H9 (cell line): ENCODE data around the gene MRPL18. TPM values are rescaled to one million over a fixed set of nuclear protein-coding genes. Genes with fewer than 3 reads are reported as not detected.

Source experiments
- DNase-seq: peaks from one replicate; pipeline ENCODE4 v3.0.0-alpha.2; 2017
- H2AFZ ChIP-seq: one replicate; pipeline ENCODE4 v1.6.1; 2013; ENCODE audit warnings: mild to moderate bottlenecking, low read length, control low read depth, moderate library complexity
- H2AK5ac ChIP-seq: 2 replicates; pipeline ENCODE4 v1.6.1; 2013; ENCODE audit warnings: low read length, control low read depth, mixed read lengths; ENCODE audit not compliant: insufficient read length
- H2BK120ac ChIP-seq: one replicate; pipeline ENCODE4 v1.6.1; 2013; ENCODE audit warnings: low read depth, mild to moderate bottlenecking, low read length, control low read depth, inconsistent platforms; ENCODE audit not compliant: poor library complexity, severe bottlenecking
- H2BK12ac ChIP-seq: 2 replicates; pipeline ENCODE4 v1.6.1; 2013; ENCODE audit warnings: low read length, control low read depth, mixed read lengths, low read depth; ENCODE audit not compliant: insufficient read length
- H2BK15ac ChIP-seq: 2 replicates; pipeline ENCODE4 v1.6.1; 2013; ENCODE audit warnings: low read depth, low read length, control low read depth
- H2BK20ac ChIP-seq: one replicate; pipeline ENCODE4 v1.6.1; 2013; ENCODE audit warnings: low read depth, mild to moderate bottlenecking, low read length, control low read depth, inconsistent platforms; ENCODE audit not compliant: poor library complexity, severe bottlenecking
- H2BK5ac ChIP-seq: 2 replicates; pipeline ENCODE4 v1.6.1; 2013; ENCODE audit warnings: low read length, control low read depth, mixed read lengths; ENCODE audit not compliant: insufficient read length
- H3K14ac ChIP-seq: 2 replicates; pipeline ENCODE4 v1.6.1; 2013; ENCODE audit warnings: low read length, control low read depth; ENCODE audit not compliant: insufficient read depth
- H3K18ac ChIP-seq: 2 replicates; pipeline ENCODE4 v1.6.1; 2013; ENCODE audit warnings: low read depth, mild to moderate bottlenecking, mixed read lengths, low read length, control low read depth; ENCODE audit not compliant: insufficient read length
- H3K23ac ChIP-seq: 2 replicates; pipeline ENCODE4 v1.6.1; 2013; ENCODE audit warnings: low read length, control low read depth, mixed read lengths, low read depth; ENCODE audit not compliant: insufficient read length
- H3K23me2 ChIP-seq: 2 replicates; pipeline ENCODE4 v1.6.1; 2013; ENCODE audit warnings: low read depth, mild to moderate bottlenecking, mixed read lengths, low read length, control low read depth; ENCODE audit not compliant: insufficient read length, poor library complexity, severe bottlenecking
- H3K27ac ChIP-seq: 2 replicates; pipeline ENCODE4 v1.5.1; 2013; ENCODE audit warnings: low read length, control low read depth, mixed read lengths, low read depth; ENCODE audit not compliant: insufficient read length
- H3K27me3 ChIP-seq: 2 replicates; pipeline ENCODE4 v1.6.1; 2013; ENCODE audit warnings: low read length, control low read depth, inconsistent platforms; ENCODE audit not compliant: insufficient read depth
- H3K4ac ChIP-seq: 2 replicates; pipeline ENCODE4 v1.6.1; 2013; ENCODE audit warnings: low read depth, mild to moderate bottlenecking, control low read depth, inconsistent platforms, low read length, moderate library complexity
- H3K4me1 ChIP-seq: 2 replicates; pipeline ENCODE4 v1.6.1; 2013; ENCODE audit warnings: low read length, control low read depth, inconsistent platforms; ENCODE audit not compliant: insufficient read depth
- H3K4me2 ChIP-seq: 2 replicates; pipeline ENCODE4 v1.6.1; 2013; ENCODE audit warnings: low read length, control low read depth, mixed read lengths; ENCODE audit not compliant: insufficient read length, insufficient read depth
- H3K56ac ChIP-seq: 2 replicates; pipeline ENCODE4 v1.6.1; 2013; ENCODE audit warnings: low read depth, mild to moderate bottlenecking, mixed read lengths, low read length, control low read depth; ENCODE audit not compliant: insufficient read length
- H3K79me1 ChIP-seq: 2 replicates; pipeline ENCODE4 v1.6.1; 2013; ENCODE audit warnings: low read depth, mild to moderate bottlenecking, moderate library complexity, low read length, control low read depth, inconsistent platforms; ENCODE audit not compliant: insufficient read depth, poor library complexity, severe bottlenecking
- H3K79me2 ChIP-seq: 2 replicates; pipeline ENCODE4 v1.6.1; 2013; ENCODE audit warnings: low read length, control low read depth, inconsistent platforms; ENCODE audit not compliant: insufficient read depth
- H3K9ac ChIP-seq: 2 replicates; pipeline ENCODE4 v1.6.1; 2013; ENCODE audit warnings: low read length, control low read depth, mixed read lengths; ENCODE audit not compliant: insufficient read length; ENCODE audit errors: extremely low read depth
- H3K9me3 ChIP-seq: one replicate; pipeline ENCODE4 v1.6.1; 2013; ENCODE audit warnings: low read depth, low read length, inconsistent platforms; ENCODE audit not compliant: control insufficient read depth
- H3T11ph ChIP-seq: one replicate; pipeline ENCODE4 v1.6.1; 2013; ENCODE audit warnings: mild to moderate bottlenecking, low read length, control low read depth, inconsistent platforms
- H4K20me1 ChIP-seq: one replicate; pipeline ENCODE4 v1.6.1; 2013; ENCODE audit not compliant: control insufficient read depth, insufficient read length, insufficient read depth
- H4K5ac ChIP-seq: 2 replicates; pipeline ENCODE4 v1.6.1; 2013; ENCODE audit warnings: low read depth, mild to moderate bottlenecking, mixed read lengths, low read length, control low read depth; ENCODE audit not compliant: insufficient read length
- H4K8ac ChIP-seq: replicated peaks from 2 replicates; pipeline ENCODE4 v1.6.1; 2013; ENCODE audit warnings: low read length, control low read depth, mixed read lengths, low read depth; ENCODE audit not compliant: insufficient read length
- H4K91ac ChIP-seq: 2 replicates; pipeline ENCODE4 v1.6.1; 2013; ENCODE audit warnings: low read depth, mild to moderate bottlenecking, moderate library complexity, mixed read lengths, low read length, control low read depth; ENCODE audit not compliant: insufficient read length
- H3K27ac Mint-ChIP-seq, 3 experiments: 2 replicates in 2 of 3; 3 replicates in 1 of 3; pipeline ENCODE4 v1.8.0; 2020 to 2021; ENCODE audit warnings: mixed read lengths in 3 of 3, mild to moderate bottlenecking in 1 of 3, moderate library complexity in 1 of 3
- H3K27me3 Mint-ChIP-seq: 2 replicates; pipeline ENCODE4 v1.8.0; 2021; ENCODE audit warnings: low read depth, mild to moderate bottlenecking, moderate library complexity, mixed read lengths
- H3K36me3 Mint-ChIP-seq, 3 experiments: 2 replicates in 2 of 3; 3 replicates in 1 of 3; pipeline ENCODE4 v1.8.0; 2020 to 2021; ENCODE audit warnings: low read depth in 3 of 3, mixed read lengths in 3 of 3; ENCODE audit not compliant: insufficient read depth in 1 of 3
- H3K4me1 Mint-ChIP-seq, 2 experiments: 2 replicates each; pipeline ENCODE4 v1.8.0; 2020; ENCODE audit warnings: mixed read lengths in 2 of 2
- H3K4me3 Mint-ChIP-seq, 2 experiments: 2 replicates in 1 of 2; 3 replicates in 1 of 2; pipeline ENCODE4 v1.8.0; 2020 to 2021; ENCODE audit warnings: mild to moderate bottlenecking in 2 of 2, mixed read lengths in 2 of 2, moderate library complexity in 1 of 2
- H3K9me3 Mint-ChIP-seq, 2 experiments: 2 replicates in 1 of 2; 3 replicates in 1 of 2; pipeline ENCODE4 v1.8.0; 2020; ENCODE audit warnings: mild to moderate bottlenecking in 2 of 2, mixed read lengths in 2 of 2, moderate library complexity in 1 of 2
- CTCF ChIP-seq: fragments of 200-600 bp; sonication (generic); conservative IDR thresholded peaks from 3 replicates; pipeline ENCODE4 v1.8.0; 2021; ENCODE audit warnings: antibody characterized with exemption, mild to moderate bottlenecking
- WGBS: extraction: QIAGEN DNeasy Blood & Tissue Kit; methylation state at CpG from one replicate; pipeline ENCODE4 v1.1.7; 2013; ENCODE audit warnings: missing lambda C conversion rate, low lambda C conversion rate, mixed read lengths; ENCODE audit not compliant: insufficient read length; ENCODE audit errors: extremely low coverage; 5-methylcytosine and 5-hydroxymethylcytosine counted together
- total RNA-seq: library from RNA; stranded (reverse); gene quantifications from 2 replicates; pipeline ENCODE4 v1.2.1, GENCODE V29; 2021

MRPL18 gene
- total RNA-seq, 1 experiment from 2014 or later, result 88.8 TPM

DNA sequence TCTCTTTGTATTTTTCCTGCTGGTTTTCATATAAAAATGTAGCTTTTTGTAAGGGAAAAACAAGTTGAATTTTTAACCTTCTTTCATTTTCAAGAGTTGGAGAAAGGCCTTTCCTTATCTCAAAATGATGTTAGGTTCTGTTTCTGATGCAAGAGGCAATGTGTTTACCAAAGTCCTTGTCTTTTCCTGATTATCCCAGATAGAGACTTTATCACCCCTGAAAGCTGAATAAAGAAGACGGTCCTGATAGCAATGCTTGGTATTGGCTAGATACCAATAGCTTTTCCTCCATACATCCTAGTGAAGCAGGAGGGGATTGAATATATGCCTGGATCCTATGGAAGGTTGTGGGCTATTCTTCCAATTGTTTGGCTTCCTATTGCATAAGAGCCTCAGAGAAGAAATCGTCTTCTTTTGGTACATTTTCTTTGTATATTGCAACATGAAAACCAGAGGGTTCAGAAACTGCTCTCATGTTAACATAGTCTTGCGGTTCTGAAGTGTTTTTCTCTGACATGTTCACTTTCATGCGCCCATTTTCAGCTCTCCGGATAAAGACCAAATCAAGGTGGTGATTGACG lies 15.3 kb downstream of the MRPL18 start:
- H3K9ac ChIP-seq, result no peak overlapping the region
- no peak for DNase-seq
- H3K36me3 Mint-ChIP-seq, result no peaks in the 10 kb centered on the region
- H4K91ac ChIP-seq, result no peak overlapping the region
- no peak overlapping the region for H2BK120ac ChIP-seq
- 0 out of 7 replicates have a peak overlapping the region, but pooled peaks of 1 of the 3 experiments have one; percentile 39 for H3K27ac Mint-ChIP-seq
- no peak overlapping the region for H2AK5ac ChIP-seq
- no peak overlapping the region for H3K4me3 Mint-ChIP-seq
- no peak overlapping the region for H4K8ac ChIP-seq
- H3K27me3 Mint-ChIP-seq, result no peaks in the 10 kb centered on the region
- no peaks in the 10 kb centered on the region for H3K27me3 ChIP-seq
- no peak overlapping the region for H2AFZ ChIP-seq
- H2BK5ac ChIP-seq, result no peak overlapping the region
- no CpG with 5 or more reads among the region's 6 CpGs for WGBS
- no peak overlapping the region for H3K4me2 ChIP-seq
- H3K23me2 ChIP-seq, result no peaks in the 10 kb centered on the region
- no peak for TF ChIP-seq CTCF
- H3K4me1 ChIP-seq, result no peaks in the 10 kb centered on the region; the same call in 1 of the 2 replicates
- peaks cover 9 to 17% of the 10 kb centered on the region in 2 experiments for H3K4me1 Mint-ChIP-seq
- H3K27ac ChIP-seq, result no peak overlapping the region
- no peak overlapping the region for H3K14ac ChIP-seq
- no peak overlapping the region for H3K23ac ChIP-seq
- H3K9me3 Mint-ChIP-seq, result no peaks in the 10 kb centered on the region
- H4K20me1 ChIP-seq, result no peaks in the 10 kb centered on the region
- no peak overlapping the region for H2BK12ac ChIP-seq
- H2BK15ac ChIP-seq, result no peak overlapping the region
- no peak overlapping the region for H4K5ac ChIP-seq
- H3K79me2 ChIP-seq, result no peaks in the 10 kb centered on the region
- H3K9me3 ChIP-seq, result no peaks in the 10 kb centered on the region
- H3K18ac ChIP-seq, result no peak overlapping the region
- no peak overlapping the region for H3T11ph ChIP-seq
- no peak overlapping the region for H2BK20ac ChIP-seq
- H3K79me1 ChIP-seq, result no peaks in the 10 kb centered on the region
- H3K4ac ChIP-seq, result no peak overlapping the region
- H3K56ac ChIP-seq, result no peak overlapping the region
